Mucosa of gallbladder (tissue), 1 donor: ENCODE results near the gene KCNH1. TPM values are rescaled to one million over a fixed set of nuclear protein-coding genes. Genes with fewer than 3 reads are reported as not detected.

Experiments used
- DNase-seq: peaks from one replicate; pipeline ENCODE4 v3.0.0-alpha.2; 2020; ENCODE audit warnings: low spot score
- total RNA-seq: library from RNA; stranded (reverse); gene quantifications from one replicate; pipeline ENCODE4 v1.2.1, GENCODE V29; 2021
- donor health status: DM: no; HTN: no; CAD: no.

The KCNH1 gene, protein sequence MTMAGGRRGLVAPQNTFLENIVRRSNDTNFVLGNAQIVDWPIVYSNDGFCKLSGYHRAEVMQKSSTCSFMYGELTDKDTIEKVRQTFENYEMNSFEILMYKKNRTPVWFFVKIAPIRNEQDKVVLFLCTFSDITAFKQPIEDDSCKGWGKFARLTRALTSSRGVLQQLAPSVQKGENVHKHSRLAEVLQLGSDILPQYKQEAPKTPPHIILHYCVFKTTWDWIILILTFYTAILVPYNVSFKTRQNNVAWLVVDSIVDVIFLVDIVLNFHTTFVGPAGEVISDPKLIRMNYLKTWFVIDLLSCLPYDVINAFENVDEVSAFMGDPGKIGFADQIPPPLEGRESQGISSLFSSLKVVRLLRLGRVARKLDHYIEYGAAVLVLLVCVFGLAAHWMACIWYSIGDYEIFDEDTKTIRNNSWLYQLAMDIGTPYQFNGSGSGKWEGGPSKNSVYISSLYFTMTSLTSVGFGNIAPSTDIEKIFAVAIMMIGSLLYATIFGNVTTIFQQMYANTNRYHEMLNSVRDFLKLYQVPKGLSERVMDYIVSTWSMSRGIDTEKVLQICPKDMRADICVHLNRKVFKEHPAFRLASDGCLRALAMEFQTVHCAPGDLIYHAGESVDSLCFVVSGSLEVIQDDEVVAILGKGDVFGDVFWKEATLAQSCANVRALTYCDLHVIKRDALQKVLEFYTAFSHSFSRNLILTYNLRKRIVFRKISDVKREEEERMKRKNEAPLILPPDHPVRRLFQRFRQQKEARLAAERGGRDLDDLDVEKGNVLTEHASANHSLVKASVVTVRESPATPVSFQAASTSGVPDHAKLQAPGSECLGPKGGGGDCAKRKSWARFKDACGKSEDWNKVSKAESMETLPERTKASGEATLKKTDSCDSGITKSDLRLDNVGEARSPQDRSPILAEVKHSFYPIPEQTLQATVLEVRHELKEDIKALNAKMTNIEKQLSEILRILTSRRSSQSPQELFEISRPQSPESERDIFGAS
- total RNA-seq, result 1.4 TPM

DNA sequence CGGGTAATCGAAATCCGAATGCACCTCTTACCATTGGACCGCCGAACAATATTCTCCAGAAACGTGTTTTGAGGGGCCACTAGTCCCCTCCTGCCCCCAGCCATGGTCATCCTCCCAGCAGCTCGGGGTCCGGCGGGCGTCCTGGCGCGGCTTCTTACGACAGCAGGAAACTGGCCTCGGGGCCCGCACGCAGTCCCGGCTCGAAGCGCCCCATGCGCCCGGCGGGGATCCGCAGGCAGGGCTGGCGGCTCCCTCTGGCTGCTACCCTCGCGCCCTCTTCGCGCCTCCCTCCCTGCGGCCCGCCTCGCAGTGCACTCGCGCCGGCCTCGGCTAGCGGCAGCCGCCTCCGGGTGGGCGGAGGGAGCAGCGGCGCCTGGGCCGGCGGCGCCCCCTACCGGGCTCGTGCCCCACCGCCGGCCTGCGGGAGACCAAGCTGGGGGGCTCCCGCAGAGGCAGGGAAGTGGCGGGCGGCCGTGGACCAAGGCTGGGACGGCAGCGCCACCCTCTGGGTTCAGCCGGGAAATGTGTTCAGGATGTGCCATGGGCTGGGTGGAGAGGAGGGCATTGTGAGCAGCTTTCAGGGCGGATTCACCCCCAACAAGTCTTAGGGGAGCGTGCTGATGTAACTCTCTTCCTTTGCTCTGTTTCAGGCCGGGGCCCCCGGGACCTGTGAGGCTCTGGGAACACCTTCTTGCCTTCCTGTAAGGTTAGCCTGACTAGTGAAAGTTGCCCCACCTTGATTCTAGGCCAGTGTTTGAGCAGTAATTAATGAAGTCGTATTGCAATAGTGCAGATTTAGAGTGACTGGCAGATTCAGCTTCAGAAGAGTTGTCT is at the start of gene KCNH1:
Gene KCNH1, minus strand, starts transcription at position 313 of the 834 bp plus-strand sequence. Its CDS starts 203 bp downstream, at position 110.
- DNase-seq, result peak; percentile 70

DNA sequence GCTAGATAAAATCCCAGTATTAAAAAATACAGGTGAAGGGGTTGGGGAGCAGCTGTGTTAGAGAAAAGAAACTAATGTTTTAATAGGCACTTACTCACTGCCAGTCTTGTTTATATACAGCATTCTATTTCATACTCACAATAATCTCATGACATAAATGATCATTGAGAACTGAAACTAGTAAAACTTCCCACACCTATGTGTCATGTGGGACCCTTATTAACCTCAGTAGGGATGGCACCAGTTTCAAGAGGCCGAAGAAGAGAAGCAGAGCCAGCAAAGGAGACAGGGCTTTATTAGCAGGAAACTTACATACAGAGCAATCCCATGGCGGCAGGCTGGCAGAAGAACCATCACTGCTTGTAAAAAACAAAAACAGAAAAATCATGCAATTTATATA is 48.8 kb upstream of the KCNH1 start:
- no peak for DNase-seq

DNA sequence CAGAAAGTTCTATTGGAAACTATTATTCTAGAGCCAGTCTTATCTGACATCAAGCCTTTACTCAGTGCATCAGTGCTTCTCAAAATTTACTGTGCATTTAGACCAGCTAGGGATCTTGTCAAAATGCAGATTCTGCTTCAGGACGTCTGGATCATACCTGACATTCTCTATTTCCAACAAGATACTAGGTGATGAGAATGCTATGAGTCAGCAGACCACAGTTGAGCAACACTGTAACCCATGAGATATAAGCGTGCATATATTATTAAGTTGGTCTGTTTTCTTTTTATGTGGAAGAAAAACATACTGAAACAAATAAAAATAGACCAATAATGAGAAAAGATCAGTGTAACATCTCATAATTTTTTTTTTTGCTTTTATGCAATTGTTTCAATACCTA is 40.4 kb upstream of the KCNH1 start:
- DNase-seq, result no peak

DNA sequence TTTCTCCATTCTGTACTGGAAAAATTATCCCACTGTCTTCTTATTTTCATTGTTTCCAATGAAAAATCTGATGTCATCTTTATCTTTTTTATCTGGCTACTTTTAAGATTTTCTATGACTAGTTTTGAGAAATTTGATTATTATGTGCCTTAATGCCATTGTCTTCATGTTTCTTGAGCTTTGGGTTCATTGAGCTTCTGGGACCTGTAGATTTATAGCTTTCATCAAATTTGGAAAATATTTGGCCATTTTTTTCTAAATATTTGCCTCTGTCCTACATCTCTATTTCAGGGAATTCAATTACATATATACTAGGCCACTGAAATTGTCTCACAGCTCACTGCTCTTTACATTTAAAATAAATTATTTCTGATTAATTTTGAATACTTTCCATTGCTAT is 38.7 kb upstream of the KCNH1 start:
- DNase-seq, result no peak

DNA sequence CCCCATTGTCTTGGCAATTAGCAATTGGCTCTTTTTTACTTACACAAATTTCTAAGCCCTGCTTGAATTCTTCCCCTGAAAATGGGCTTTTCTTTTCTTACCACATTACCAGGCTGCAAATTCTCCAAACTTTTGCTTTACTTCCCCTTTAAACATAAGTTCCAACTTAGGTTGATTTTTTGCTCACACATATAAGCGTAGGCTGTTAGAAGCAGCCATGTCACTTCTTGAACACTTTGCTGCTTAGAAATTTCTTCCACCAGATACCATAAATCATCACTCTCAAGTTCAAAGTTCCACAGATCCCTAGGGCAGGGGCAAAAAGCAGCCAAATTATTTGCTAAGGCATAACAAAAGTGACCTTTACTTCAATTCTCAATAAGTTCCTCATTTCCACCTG is 35.4 kb upstream of the KCNH1 start:
- no peak for DNase-seq

DNA sequence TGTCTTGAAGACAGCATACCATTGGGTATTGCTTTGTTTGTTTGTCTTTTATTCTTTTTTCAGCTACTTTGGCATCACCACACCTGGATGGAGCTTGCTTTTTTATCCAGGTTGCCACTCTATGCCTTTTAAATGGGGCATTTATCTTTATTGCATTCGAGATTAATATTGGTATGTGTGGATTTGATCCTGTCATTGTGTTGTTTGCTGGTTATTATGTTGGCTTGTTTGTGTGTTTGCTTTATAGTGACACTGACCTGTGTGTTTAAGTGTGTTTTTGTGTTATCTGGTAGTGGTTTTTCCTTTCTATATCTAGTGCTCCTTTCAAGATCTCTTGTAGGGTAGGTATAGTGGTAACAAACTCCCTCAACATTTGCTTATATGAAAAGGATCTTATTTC is 24.9 kb upstream of the KCNH1 start:
- DNase-seq, result no peak

DNA sequence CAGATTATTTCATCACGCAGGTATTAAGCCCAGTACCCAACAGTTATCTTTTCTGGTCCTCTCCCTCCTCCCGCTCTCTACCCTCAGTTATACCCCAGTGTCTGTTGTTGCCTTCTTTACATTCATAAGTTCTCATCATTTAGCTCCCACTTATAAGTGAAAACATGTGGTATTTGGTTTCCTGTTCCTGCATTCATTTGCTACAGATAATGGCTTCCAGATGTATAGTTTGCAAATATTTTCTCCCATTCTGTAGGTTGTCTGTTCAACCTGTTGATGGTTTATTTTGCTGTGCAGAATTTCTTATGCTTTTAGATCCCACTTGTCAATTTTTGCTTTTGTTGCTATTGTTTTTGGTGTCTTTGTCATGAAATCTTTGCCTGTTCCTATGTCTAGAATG is 21.1 kb upstream of the KCNH1 start:
- DNase-seq, result no peak

DNA sequence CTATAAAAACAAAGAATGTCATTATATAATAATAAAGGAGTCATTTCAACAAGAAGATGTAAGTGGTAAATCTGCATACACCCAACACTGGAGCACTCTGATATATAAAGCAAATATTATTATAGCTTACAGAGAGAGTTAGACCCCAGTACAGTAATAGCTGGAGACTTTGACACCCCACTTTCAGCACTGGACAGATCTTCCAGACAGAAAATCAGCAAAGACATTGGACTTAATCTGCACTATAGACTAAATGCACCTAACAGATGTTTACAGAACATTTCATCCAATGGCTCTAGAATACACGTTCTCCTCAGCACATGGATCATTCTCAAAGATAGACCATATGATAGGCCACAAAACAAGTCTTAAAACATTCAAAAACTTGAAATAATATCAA is 20.0 kb upstream of the KCNH1 start:
- no peak for DNase-seq

DNA sequence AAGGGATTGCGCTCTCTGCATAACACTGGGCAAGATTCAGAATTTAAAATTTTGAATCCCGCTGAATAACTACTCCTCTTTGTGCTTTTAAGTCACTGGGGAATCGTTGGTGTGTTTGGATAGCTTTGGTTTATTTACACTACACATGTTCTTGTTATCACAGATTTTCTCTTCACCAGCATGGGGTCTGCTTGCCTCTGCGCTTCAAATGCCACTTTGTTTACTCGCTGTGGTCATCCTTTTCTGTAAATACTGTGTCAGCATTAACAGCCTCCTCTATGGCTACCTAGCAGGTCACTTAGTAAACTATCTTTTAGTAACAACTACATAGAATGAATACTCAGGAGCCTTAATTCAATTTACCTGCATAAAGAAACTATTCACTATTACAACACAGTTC is 14.4 kb upstream of the KCNH1 start:
- DNase-seq, result no peak

DNA sequence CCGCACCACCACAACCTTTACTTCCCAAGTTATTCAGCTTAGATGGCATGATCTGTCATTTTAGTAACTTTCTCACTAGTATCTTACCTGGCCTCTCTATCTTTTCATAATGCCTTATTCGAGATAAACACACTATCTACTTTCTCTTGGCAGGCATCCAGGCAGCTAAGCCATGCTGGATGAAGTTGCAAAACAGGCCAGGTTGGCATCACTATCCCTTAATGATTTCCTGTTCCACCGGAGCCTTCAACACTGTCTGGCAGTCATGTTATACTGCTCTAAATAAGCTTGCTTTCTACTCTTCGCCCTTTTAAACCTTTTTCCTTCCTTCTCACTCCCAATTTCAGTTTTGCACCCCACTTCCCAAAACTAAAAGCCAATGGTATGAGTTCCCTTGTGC is 12.0 kb upstream of the KCNH1 start:
- peak; percentile 75 for DNase-seq

DNA sequence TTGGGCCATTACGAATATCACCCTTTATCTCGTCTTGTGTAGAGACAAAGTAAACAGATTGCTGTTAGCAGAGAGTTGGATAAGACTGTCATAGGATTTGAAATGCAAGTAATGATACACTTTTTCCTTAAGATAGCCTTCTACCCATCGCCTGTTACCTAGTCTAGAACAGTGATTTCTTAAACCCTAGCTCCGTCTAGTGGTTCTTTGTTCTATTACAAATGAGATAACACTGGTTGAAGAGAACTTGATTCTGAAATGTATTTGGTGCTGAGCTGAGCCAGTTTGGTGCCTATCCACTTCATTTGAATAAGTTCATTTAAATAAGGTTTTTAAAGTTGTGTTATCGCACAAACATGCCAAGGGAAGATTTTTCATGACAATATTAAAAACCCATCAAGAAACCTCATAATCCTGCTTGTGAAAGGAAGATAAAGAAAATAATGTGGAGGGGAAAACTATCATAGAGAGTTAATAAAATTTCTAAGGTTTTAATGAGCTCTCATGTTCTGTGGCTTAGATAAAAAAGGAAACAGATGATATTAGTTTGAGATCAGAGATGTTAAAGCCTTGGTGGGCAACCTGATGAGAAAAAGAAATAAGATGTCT is 1.5 kb upstream of the KCNH1 start:
- no peak for DNase-seq

DNA sequence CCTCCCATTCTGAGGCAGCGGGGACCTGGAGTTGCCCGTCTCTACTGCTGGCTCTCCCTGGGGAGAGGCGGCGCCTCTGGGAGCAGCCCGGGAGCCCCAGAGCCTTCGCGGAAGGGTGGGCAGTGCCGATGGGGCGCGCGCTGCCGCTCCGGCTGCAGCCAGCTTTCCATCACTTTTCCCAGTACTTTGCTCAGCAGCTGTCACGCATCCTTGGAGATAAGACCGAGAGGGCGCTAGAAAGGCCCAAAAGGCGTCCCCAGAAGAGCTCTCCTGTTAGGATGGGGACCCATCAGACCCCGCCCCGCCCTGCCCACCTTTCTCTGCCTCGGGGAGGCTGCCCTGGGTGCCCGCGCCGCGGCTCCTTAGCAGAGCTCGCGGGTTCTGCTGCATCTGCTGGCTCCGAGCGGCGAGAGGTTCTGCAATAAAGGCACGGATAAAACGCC is 534 bp downstream of the KCNH1 start:
- DNase-seq, result no peak

DNA sequence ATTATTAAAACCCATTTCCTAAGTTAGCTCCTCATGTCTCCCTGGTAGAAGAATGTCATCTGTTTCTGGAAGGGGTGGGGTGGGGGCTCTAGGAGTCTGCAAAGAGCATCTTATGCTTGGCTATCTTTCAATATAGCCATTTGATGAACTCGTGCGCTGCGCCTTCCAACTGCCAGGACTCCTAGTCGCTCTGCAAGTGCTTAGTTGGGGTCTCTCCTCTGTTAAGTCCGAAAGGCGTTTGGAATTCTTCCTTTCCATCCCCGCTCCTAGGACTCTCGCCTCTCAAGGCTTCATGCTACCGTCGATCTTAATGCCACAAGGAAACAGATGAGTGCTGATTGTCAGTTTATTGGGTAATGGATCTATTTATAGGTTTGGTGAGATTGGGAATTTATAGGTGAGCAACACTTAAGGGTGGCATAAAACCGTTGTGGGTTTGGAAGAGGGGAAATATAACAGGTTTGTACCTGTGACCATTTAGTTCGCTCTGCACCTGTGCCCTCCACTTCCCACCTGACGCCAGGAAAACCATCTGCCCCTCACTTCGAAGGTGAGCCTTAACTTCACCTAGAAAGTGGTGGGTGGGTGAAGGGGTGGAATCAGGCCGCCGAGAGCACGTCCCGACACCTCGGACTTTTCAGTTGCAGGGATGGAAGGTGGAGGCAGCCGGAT is 1.1 kb downstream of the KCNH1 start:
- no peak for DNase-seq

DNA sequence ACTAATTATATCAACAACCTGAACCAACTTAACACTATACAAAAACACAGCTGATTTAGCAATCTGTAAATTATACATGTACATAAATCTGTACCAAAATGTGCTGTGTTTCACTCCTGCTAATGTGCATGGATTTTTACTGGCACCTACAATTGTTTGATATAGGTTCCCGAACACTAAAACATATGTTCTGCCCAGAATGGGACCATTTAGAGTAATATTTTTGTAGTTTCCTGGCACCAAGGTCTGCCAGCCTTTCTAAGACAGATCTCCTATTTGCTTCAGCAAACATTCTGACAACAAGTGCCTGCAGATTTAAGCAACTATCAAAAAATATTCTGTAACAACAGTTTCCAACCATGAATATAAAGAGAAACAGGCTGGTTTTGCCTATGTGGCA is 4.2 kb downstream of the KCNH1 start:
- DNase-seq, result no peak

DNA sequence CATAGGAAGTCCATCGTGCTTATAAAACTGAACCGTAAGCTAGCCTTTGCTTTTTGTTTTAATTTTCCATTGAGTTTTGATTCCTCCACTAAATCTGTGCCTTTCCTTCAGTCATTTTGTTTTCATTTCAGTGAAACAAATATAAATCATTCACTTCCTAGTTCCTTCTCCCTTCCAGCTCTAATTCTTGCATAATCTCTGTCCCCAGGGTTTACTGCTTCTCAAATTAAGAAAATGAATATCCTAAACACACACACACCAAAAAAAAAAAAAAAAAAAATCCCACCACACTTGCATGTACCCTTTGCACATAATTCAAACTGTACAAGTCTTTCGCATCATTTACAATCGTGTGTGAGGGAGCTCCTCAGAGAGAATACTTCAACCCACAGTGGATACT is 6.8 kb downstream of the KCNH1 start:
- no peak for DNase-seq

DNA sequence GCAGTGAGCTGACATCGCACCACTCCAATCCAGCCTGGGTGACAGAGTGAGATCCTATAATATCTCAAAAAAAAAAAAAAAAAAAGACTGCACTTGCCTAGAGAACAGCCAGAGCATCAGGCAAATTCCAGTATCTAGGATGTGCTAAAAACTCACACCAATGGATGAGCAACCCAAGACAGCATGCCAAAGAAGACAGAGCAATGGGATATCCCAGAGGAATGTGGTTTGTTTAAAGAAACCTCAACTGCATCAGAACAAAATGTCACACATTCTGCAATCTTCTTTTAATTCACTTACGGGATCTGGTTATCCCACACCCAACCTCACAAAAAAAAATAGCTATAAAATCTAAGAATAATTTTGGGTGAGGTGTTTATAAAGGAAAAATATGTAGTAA is 7.3 kb downstream of the KCNH1 start:
- DNase-seq, result no peak

DNA sequence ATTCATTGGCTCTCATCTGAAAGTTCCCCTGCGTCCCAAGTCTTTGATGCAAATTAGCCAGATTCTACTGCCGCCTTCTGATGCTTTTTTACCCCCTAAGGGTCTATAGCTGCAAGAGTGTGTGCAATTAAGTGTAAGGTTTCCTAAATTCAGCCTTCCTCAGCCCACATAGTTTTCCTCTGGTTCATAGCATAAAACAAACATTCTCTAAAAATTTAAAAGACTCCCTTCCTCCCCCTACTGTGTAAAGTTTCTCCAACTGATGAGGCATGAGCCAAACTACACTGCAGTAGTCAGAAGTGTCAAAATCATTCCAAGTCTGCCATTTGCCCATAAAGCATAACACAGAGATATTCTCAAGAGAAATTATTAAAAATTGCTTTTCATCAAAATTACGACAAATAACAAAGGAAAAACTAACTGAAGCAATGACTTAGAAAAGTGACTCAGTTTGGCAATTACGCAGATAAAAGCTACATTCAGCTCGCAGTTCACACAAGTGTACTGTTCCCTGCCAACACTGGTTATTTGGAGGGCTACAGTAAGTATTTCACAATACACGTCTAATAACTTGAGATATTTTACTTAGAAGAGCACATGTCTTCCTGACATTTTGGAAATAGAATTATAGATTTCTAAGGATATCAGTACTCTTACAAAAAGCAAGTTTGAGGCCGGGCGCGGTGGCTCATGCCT is 15.4 kb downstream of the KCNH1 start:
- DNase-seq, result no peak

DNA sequence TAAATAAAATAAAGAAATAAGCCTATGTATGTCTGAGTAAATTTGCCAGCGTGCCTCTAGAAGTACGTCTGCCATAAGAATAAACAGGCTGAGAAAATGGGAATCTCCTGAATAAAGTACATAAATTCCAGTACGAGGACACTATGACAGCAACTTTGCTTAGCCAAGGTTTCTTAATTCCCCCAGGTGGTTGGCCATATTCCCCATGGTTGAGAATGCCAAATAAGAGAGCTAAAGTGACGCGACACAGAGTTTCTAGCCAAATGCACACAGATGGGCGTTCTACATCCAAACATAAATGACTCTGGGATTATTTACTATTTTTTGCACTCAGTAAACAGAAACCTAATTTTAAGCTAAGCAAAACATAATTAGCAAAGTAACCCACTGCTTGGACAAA is 19.5 kb downstream of the KCNH1 start:
- no peak for DNase-seq

DNA sequence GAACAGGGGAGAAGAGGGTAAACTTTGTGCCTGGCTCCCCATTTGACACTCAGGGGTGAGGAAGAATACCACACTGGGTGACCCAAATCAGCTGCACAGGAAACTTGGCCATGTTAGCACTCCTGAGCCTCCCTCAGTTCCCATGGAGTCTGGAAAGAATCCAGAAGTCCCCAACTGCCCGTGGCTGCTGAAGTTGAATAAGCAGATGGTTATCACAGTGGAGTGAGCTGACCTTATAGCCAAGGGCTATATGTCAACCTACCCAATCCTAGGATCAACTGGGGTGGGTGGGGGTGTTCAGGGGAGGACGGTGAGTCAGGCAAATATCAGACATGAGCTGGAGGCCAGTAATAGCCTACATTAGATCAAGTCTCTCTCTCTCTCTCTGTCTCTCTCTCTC is 20.4 kb downstream of the KCNH1 start:
- no peak for DNase-seq

DNA sequence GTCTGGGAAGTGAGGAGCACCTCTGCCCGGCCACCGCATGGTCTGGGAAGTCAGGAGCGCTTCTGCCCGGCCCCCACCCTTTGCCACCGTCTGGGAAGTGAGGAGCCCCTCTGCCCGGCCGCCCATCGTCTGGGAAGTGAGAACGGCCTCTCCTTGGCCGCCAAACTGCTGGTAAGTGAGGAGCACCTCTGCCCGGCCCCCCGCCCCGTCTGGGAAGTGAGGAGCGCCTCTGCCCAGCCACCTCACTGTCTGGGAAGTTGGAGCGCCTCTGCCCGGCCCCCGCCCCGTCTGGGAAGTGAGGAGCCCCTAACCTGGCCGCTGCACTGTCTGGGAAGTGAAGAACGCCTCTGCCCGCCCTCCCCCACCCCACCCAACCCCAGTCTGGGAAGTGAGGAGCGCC is 22.6 kb downstream of the KCNH1 start:
- no peak for DNase-seq
